GM18951 (cell line): Measurements from ENCODE around the gene SDHA.
"Not testable (repeated sequence)": the region's sequence is repeated elsewhere in the genome, so short reads cannot be mapped to it uniquely, and the experiment has no call there.

Experiments used
- POLR2A ChIP-seq: IDR thresholded peaks from 4 replicates; pipeline ENCODE4 v1.6.1; 2011; ENCODE audit warnings: mild to moderate bottlenecking; ENCODE audit not compliant: insufficient read length, insufficient read depth; ENCODE audit errors: extremely low read depth
- in situ Hi-C: fragments of 300-500 bp; cut with MboI; formaldehyde crosslinking; loops from one replicate; pipeline ENCODE4 v1.12.0; 2022; ENCODE audit warnings: low sequenced_read_pairs, mixed read lengths, inconsistent platforms; ENCODE audit not compliant: unreplicated experiment

The SDHA gene

GRCh38 chr5:298737-299125 lies 80.6 kb downstream of the SDHA start:
- TF ChIP-seq POLR2A = no peak
- in situ Hi-C loops = no loop called here

GRCh38 chr5:299921-300320 lies 81.8 kb downstream of the SDHA start:
- in situ Hi-C loops = not testable (repeated sequence)

- in situ Hi-C loops = not testable (repeated sequence)
These were observed 82.7 kb downstream of the SDHA start for GRCh38 chr5:300691-301435.

- in situ Hi-C loops = not testable (repeated sequence)
These were observed 84.3 kb downstream of the SDHA start for GRCh38 chr5:302416-302815.

- in situ Hi-C loops = no loop called here
- no peak for TF ChIP-seq POLR2A
These were observed 84.8 kb downstream of the SDHA start for GRCh38 chr5:302966-303365.

- in situ Hi-C loops = not testable (repeated sequence)
These were observed 85.6 kb downstream of the SDHA start for GRCh38 chr5:303741-304140.

GRCh38 chr5:305050-305449 lies 86.9 kb downstream of the SDHA start:
- TF ChIP-seq POLR2A = no peak
- in situ Hi-C loops = no loop called here

- in situ Hi-C loops = no loop called here
- no peak for TF ChIP-seq POLR2A
These were observed 87.3 kb downstream of the SDHA start for GRCh38 chr5:305459-305858.

- no peak for TF ChIP-seq POLR2A
- in situ Hi-C loops = no loop called here
These were observed 88.1 kb downstream of the SDHA start for GRCh38 chr5:306011-306805.
